ENCODE data around the gene SORCS2.

DNA sequence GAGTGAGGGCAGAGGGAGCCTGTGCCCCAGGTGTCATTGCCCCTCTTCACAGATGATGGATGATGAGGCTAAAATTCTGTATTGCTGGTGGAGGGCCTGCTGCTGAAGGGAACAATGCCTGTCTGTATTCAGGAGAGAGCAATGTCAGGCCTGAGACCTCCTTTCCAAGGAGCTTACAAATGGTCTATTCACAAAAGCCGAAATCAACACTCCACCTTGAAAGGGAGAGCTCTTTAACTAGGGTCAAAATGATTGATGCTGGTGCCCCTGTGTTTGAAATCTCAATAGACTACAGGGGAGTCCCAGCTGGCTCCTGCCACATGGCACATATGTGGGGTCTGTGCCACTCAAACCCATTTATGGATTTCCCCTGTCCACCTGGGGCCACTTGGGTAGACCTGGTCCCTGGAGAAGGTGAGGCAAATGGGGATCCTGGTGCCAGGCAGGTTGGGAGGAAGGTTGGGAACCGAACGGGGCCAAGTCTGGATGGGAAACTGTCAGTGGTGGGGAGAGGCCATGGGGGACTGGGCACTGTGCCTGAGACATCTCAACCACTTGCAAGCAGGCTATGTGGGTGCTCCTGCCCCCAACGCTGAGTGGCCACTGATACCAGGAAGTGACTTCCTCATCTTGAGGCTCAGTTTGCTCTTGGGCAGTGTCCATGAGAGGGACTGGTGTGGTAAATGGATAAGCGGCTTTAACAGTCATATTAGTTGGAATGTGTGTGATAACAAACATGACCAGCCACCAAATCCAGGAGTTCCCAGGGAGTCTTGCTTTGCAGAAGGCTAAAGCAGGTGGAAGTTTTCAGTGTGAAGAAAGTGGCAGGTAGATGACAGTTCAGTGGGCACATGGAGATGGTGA, 466.2 kb downstream of the SORCS2 start:
- TF ChIP-seq, protein P1, sequence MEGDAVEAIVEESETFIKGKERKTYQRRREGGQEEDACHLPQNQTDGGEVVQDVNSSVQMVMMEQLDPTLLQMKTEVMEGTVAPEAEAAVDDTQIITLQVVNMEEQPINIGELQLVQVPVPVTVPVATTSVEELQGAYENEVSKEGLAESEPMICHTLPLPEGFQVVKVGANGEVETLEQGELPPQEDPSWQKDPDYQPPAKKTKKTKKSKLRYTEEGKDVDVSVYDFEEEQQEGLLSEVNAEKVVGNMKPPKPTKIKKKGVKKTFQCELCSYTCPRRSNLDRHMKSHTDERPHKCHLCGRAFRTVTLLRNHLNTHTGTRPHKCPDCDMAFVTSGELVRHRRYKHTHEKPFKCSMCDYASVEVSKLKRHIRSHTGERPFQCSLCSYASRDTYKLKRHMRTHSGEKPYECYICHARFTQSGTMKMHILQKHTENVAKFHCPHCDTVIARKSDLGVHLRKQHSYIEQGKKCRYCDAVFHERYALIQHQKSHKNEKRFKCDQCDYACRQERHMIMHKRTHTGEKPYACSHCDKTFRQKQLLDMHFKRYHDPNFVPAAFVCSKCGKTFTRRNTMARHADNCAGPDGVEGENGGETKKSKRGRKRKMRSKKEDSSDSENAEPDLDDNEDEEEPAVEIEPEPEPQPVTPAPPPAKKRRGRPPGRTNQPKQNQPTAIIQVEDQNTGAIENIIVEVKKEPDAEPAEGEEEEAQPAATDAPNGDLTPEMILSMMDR (IDR thresholded peaks at IDR 0.05), result no peak
- TF ChIP-seq EZH2 (IDR thresholded peaks at IDR 0.05; ENCODE audit: borderline replicate concordance, insufficient read depth, low read depth, low read length, poor library complexity, severe bottlenecking), result no peak
